Measurements from ENCODE around the gene ACTL8. TPM values are rescaled to one million over a fixed set of nuclear protein-coding genes. Genes with fewer than 3 reads are reported as not detected.

ACTL8 gene
- total and polyA plus RNA-seq, 2 experiments from 2014 or later = 0.34 TPM; not detected in 1

GRCh38 chr1:17820198-17820597, 65.1 kb downstream of the ACTL8 start:
- Histone ChIP-seq H3K4me3 (no peak overlapping the region), H3K36me3 (replicated peaks; ENCODE audit: insufficient read depth, low read depth) (no peaks in the 10 kb centered on the region), H3K27me3 (peaks cover 8% of the 10 kb centered on the region), H3K9me2 (replicated peaks; ENCODE audit: insufficient read depth) (no peaks in the 10 kb centered on the region), H3K4me2 (no peak overlapping the region), H3K79me2 (no peaks in the 10 kb centered on the region), H3K9me3 (ENCODE audit: low read depth) (no peaks in the 10 kb centered on the region), H3K27ac (no peak overlapping the region), H3K4me1 (ENCODE audit: insufficient read depth) (no peaks in the 10 kb centered on the region), H2AFZ (no peak overlapping the region), H4K20me1 (ENCODE audit: insufficient read depth, poor library complexity, severe bottlenecking) (no peaks in the 10 kb centered on the region)
- TF ChIP-seq EZH2phosphoT487 (IDR thresholded peaks at IDR 0.05; ENCODE audit: low read depth, severe bottlenecking, unreplicated experiment) = no peak
- no peak for TF ChIP-seq CTCF (IDR thresholded peaks at IDR 0.05; ENCODE audit: poor library complexity)
- no peak for TF ChIP-seq EZH2 (IDR thresholded peaks at IDR 0.05; ENCODE audit: borderline replicate concordance)
- no peak for DNase-seq (ENCODE audit: low spot score)
- 84% methylated on average over 8 of the region's 8 CpGs for WGBS (ENCODE audit: low lambda C conversion rate, missing lambda C conversion rate)

- Histone ChIP-seq H3K36me3 (replicated peaks; ENCODE audit: insufficient read depth, low read depth) (no peaks in the 10 kb centered on the region), H2AFZ (no peak overlapping the region), H3K4me1 (ENCODE audit: insufficient read depth) (no peaks in the 10 kb centered on the region), H3K4me3 (no peak overlapping the region), H3K79me2 (no peaks in the 10 kb centered on the region), H4K20me1 (ENCODE audit: insufficient read depth, poor library complexity, severe bottlenecking) (no peaks in the 10 kb centered on the region), H3K9me2 (replicated peaks; ENCODE audit: insufficient read depth) (no peaks in the 10 kb centered on the region), H3K27me3 (peaks cover 15% of the 10 kb centered on the region), H3K4me2 (no peak overlapping the region), H3K27ac (no peak overlapping the region), H3K9me3 (ENCODE audit: low read depth) (no peaks in the 10 kb centered on the region)
- no peak for DNase-seq (ENCODE audit: low spot score)
- no peak for TF ChIP-seq CTCF (IDR thresholded peaks at IDR 0.05; ENCODE audit: poor library complexity)
- 93% methylated on average over 22 of the region's 22 CpGs for WGBS (ENCODE audit: low lambda C conversion rate, missing lambda C conversion rate)
Measured at GRCh38 chr1:17822741-17823426, 67.8 kb downstream of the ACTL8 start.

DNA sequence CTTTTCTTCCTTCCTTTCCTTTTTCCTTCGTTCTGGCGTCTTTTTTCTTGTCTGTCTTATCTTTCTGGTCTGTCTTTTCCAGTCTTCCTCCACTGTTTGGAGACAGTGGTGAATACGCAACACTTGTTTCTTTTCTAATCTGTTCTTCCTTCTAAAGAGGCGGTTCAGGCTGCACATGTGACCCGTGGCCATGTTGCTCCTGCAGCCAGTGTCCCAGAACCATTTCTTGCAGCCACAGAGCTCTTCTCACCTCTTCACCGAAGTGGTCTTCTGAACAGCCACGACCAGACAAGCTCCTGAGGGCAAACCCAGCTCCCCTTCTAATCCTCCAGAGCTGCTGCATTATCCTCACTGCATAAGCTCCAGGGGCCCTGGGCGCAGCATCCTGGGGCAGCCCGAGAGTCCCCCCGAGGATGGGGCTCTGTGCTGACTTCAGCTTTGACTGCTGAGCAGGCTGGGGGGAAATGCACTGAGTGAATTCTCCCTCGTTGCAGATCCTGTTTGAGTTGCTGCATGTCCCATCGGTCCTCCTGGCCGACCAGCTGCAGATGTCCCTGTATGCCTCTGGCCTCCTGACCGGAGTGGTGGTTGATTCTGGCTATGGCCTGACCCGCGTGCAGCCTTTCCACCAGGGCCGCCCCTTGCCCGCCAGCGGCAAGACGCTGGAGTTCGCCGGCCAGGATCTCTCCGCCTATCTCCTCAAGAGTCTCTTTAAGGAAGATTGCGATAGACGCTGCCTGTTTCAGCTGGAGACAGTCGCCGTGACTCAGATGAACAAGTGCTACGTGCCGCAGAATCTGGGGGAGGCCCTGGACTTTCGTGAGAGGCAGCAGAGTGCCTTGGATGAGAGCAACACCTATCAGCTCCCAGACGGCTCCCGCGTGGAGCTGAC, 70.4 kb downstream of the ACTL8 start:
- Histone ChIP-seq H3K4me3 (no peak overlapping the region), H4K20me1 (ENCODE audit: insufficient read depth, poor library complexity, severe bottlenecking) (no peaks in the 10 kb centered on the region), H3K4me2 (no peak overlapping the region), H3K27ac (no peak overlapping the region), H3K27me3 (peaks cover 25% of the 10 kb centered on the region), H2AFZ (no peak overlapping the region), H3K36me3 (replicated peaks; ENCODE audit: insufficient read depth, low read depth) (no peaks in the 10 kb centered on the region), H3K79me2 (no peaks in the 10 kb centered on the region), H3K4me1 (ENCODE audit: insufficient read depth) (no peaks in the 10 kb centered on the region), H3K9me3 (ENCODE audit: low read depth) (no peaks in the 10 kb centered on the region), H3K9me2 (replicated peaks; ENCODE audit: insufficient read depth) (no peaks in the 10 kb centered on the region)
- no peak for TF ChIP-seq EZH2 (IDR thresholded peaks at IDR 0.05; ENCODE audit: borderline replicate concordance)
- TF ChIP-seq EZH2phosphoT487 (IDR thresholded peaks at IDR 0.05; ENCODE audit: low read depth, severe bottlenecking, unreplicated experiment) = no peak
- no peak for TF ChIP-seq CTCF (IDR thresholded peaks at IDR 0.05; ENCODE audit: poor library complexity)
- 86% methylated on average over 33 of the region's 33 CpGs for WGBS (ENCODE audit: low lambda C conversion rate, missing lambda C conversion rate)
- DNase-seq (ENCODE audit: low spot score) = no peak
